Fibroblast of skin of right quadriceps (primary cell): ENCODE data around the gene SEPTIN3.

Experiments used
- DNase-seq: peaks from one replicate; pipeline ENCODE4 v3.0.0-alpha.2; 2013

SEPTIN3 gene

GRCh38 chr22:41976070-41976901, 7.0 kb downstream of the SEPTIN3 start:
- no peak for DNase-seq

GRCh38 chr22:41976961-41977566, 7.8 kb downstream of the SEPTIN3 start:
- DNase-seq = no peak

DNA sequence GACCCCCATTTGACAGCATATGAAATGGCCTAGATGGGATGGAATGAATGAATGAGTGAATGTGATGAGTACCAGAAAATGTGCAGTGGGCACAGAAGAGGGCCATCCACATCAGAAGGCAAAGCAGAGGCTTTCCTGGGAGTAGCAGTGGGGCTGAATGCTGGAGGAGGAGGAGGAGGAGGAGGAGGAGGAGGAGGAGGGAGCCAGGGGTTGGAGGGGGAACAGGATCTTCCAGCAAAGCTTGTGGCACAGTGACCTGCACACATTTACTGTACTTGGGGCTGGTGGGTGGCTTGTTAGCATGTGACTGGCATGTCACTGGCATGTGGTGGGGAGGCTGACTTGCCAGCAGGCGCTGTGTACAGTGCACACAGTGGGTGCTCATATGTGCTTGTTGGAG, 9.5 kb downstream of the SEPTIN3 start:
- DNase-seq = no peak

GRCh38 chr22:41979423-41980250, 10.4 kb downstream of the SEPTIN3 start:
- DNase-seq = no peak

- DNase-seq = no peak
Measured at GRCh38 chr22:41982865-41983264, 13.6 kb downstream of the SEPTIN3 start.

DNA sequence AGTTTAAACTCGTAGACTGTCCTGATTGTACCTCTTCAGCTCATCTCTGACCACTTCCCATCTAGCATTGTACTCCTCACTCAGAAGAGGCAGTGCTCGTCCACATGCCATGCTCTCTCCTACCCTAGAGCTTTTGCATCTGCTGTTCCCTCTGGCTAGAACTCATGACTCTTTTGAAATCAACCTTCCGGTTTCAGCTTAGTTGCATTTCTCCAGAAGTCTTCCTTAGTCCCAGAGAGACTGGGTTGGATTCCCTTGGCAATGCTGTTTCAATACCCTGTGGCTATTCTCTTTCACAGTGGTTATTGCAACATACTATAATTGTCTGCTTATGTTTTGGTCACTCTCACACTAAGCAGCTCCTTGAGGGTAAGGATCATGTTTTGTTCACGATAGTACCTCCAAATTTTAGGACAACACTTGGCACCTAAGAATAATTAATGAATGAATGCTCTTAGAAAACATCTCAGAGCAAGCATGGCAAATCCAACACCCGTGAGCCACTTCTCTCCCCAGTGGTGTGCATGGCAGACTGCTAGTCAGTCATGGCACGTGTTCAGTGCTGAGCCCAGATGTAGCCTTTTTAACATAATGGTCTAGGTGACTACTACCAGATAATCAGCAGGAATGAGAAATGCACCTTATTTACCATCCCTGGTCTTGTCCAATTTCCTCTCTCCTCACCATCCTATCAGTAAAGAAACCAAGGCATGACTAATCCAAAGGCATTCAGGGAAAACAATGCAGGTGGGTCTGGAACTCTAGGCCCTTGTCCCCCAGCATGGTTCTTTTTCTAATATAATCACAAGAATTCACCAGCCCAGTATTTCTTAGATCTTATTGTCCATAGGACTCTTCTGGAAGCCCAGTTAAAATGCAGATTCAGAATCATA, 14.5 kb downstream of the SEPTIN3 start:
- no peak for DNase-seq

DNA sequence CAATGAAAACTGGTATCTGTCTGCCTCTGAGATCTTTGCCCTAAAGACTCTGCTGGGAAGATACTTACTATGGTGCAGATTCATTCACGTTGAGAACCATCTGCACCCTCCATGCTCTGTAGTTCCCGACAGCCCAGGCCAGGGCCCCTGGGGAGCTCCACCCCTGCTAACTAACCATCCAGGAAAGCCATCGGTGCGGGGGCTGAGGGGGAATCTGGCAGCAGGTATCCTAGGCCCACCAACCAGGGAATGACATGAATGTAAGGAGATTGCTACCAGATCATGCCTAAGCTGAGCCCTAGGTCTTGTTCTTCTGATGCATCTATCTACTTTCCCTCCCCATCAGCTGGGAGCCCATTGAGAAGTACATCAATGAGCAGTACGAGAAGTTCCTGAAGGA, 18.0 kb downstream of the SEPTIN3 start:
- DNase-seq = no peak

DNA sequence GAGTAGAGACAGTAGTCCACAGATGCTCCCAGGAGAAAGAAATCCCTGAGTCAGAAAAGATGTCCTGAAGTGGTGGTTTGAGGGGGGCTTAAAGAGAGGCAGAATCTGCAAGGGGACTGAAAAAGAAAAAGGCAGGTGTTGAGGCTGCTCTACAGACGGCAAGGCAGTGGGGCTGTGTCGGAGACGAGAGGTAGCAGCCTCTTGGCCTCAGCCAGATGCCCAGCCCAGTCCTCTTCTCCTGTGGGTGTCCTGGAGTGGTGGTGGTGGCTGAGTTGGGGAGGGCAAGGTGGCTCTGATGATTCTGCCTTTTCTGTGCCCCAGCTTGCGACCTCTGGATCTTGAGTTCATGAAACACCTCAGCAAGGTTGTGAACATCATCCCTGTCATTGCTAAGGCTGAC, 20.0 kb downstream of the SEPTIN3 start:
- no peak for DNase-seq

DNA sequence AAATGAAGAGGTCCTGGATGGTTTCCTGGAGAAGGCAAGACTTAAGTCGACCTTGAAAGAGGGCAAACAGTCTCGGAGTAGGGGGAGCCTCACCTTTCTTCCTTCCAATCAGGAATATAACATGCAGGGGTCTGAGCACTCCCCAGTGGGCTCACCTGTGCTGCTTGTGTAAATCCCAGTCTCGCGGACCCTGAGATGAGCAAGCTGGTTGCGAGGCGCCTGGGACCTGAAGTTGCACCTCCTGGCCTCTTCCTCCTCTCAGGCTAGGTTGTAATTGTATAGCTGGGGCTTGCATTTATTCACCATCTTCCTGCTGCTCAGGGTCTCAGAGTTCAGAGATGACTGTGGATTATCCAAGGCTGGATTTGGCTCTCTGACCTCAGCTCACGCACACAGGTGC, 21.9 kb downstream of the SEPTIN3 start:
- DNase-seq = no peak

DNA sequence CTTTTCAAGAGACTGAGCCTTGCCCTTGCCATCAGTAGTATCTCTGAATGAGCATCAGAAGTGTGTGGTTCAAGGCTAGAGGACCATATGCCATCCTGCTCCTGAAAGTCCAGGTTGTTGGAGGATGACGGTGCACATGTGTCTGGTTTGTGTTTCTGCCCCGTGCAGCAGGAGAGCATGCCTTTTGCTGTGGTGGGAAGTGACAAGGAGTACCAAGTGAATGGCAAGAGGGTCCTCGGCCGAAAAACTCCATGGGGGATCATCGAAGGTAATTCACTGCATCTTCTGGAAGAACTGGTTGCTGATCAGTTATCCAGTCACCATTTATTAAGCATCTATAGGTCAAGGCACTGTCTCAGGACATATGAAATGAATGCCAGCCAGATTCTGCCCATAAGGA, 23.3 kb downstream of the SEPTIN3 start:
- DNase-seq = no peak

GRCh38 chr22:41995211-41995610, 26.0 kb downstream of the SEPTIN3 start:
- DNase-seq = no peak

DNA sequence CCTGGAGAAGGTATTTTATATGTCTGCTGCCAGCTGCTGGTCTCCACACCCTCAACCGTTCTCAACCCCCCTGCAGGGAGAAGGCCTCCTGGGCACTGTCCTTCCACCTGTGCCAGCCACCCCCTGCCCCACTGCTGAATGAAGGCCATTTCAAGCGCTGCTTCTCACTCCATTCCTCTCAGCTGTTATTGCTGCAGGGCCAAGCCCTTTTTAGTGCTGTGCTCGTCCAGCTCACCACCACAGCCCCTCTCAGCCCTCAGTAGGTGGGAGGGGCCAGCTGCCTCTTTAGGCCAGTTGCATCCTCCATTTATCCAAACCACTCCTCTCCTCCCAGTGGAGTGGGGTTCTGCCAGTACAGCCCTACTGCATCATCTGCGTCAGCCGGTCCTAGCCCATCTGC, 27.6 kb downstream of the SEPTIN3 start:
- DNase-seq = no peak

DNA sequence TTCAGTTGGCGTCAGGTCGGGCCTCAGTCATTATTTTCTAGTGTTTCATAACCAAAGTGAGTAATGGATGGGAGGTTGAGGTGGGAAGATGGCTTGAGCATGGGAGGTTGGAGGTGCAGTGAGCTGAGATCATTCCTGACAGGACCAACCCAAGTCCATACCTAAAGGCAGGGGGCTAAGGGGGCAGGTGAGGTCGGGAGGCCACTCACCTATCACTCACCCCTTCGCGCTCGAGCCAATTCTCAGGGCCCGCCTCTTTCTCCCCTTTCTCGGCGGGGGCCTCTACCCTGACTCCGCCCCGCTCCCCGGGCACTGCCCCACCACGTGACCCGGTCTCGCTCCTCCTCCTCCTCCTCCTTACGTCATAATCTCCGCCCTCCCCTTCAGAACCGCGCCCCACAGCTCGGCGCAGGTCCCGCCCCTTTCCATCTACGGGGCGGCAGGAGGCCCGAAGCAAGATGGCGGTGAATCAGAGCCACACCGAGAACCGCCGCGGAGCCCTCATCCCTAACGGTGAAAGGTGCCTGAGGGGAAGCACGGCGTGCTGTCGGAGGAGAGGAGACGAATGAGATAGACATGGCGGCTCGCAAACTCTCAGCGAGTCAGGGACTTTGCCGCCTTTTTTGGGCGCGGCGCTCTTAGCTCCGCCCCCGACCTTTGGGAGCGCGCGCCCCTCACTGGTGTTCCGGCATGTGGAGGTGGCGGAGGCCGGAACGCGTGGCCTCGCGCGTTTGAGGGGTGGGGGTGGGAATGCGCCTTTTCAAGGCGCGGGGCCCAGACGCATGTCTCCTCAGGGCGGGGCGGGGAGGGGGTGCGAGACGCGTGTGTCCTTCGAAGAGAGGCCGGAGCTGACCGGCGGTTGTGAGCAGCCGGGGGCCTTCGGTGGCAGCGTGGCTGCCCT, 29.4 kb downstream of the SEPTIN3 start, which contains the start of gene WBP2NL:
Gene WBP2NL, plus strand, starts transcription at position 428 of the 901 bp plus-strand sequence. Its CDS starts 31 bp downstream, at position 459.
- DNase-seq = peak; percentile 82

- DNase-seq = no peak
Measured at GRCh38 chr22:42000466-42000865, 31.2 kb downstream of the SEPTIN3 start.

- peak; percentile 8 for DNase-seq
Measured at GRCh38 chr22:42001121-42001520, 31.9 kb downstream of the SEPTIN3 start.

DNA sequence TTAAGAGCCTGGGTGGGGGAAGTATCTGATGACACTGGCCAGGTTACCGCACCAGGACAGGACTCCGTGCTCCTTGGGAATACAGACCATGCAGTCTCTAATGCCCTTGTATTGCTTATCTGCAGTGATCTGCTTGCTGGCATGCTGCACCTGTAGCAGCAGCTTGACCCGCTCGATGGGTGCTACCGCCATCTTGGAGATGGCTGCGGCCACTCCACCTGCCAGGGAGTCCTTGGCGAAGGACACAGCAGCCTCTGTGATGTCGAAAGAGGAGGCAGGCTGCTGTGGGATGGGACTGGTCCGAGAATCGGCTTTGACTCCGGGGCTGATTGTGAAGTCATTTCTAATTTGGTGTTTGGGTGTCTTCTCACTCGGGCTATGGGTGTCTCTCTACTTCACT, 32.5 kb downstream of the SEPTIN3 start:
- no peak for DNase-seq

- DNase-seq = no peak
Measured at GRCh38 chr22:42007922-42008321, 38.7 kb downstream of the SEPTIN3 start.

- no peak for DNase-seq
Measured at GRCh38 chr22:42010778-42011177, 41.5 kb downstream of the SEPTIN3 start.

DNA sequence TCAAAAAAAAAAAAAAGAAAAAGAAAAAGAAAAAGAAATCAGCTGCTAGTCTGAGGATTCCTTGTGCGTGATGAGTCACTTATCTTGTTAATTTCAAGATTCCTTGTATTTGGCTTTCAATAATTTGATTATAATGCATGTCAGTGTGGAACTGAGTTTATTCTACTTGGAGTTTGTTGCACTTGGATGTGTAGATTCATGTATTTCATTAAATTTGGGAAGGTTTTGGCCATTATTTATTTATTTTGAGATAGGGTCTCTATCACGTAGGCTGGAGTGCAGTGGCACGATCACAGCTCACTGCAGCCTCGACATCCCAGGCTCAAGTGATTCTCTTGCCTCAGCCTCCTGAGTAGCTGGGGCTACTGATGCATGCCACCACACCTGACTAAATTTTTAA, 44.1 kb downstream of the SEPTIN3 start:
- DNase-seq = no peak

GRCh38 chr22:42016111-42016510, 46.9 kb downstream of the SEPTIN3 start:
- no peak for DNase-seq

DNA sequence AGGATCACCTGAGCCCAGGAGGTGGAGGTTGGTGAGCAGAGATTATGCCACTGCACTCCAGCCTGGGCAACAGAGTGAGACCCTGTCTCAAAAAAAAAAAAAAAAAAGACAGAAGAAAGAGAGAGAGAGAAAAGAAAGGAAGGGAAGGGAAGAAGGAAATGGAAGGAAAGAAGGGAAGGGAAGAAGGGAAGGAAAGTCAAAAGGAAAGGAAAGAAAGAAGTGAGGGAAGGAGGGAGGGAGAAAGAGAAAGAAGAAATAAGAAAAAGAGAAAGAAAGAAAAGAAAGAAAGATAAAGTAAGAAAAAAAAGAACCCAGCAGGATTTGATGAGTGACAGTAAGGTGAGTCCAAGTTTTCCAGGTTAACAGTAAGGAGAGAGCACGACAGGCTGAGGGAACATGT, 49.0 kb downstream of the SEPTIN3 start:
- no peak for DNase-seq
